IgD-negative memory B cell (primary cell): ENCODE measurements around the gene PDE8B. TPM values are rescaled to one million over a fixed set of nuclear protein-coding genes. Genes with fewer than 3 reads are reported as not detected.
"Not testable (repeated sequence)": the region's sequence is repeated elsewhere in the genome, so short reads cannot be mapped to it uniquely, and the experiment has no call there.

Experiments used
- H3K27ac Mint-ChIP-seq, 3 donors: one replicate each; pipeline ENCODE4 v1.8.0; 2020 to 2022; ENCODE audit warnings: mild to moderate bottlenecking in 3 of 3, mixed read lengths in 3 of 3, moderate library complexity in 1 of 3
- H3K27me3 Mint-ChIP-seq: one replicate; pipeline ENCODE4 v1.8.0; 2021; ENCODE audit warnings: mixed read lengths
- H3K36me3 Mint-ChIP-seq: one replicate; pipeline ENCODE4 v1.8.0; 2020; ENCODE audit warnings: mild to moderate bottlenecking, mixed read lengths
- H3K4me1 Mint-ChIP-seq, 3 donors: one replicate each; pipeline ENCODE4 v1.8.0; 2020 to 2022; ENCODE audit warnings: mixed read lengths in 3 of 3, mild to moderate bottlenecking in 1 of 3
- H3K4me3 Mint-ChIP-seq, 4 donors: one replicate each; pipeline ENCODE4 v1.8.0; 2020 to 2022; ENCODE audit warnings: mild to moderate bottlenecking in 4 of 4, mixed read lengths in 4 of 4, moderate library complexity in 3 of 4
- H3K9me3 Mint-ChIP-seq, 3 donors: one replicate each; pipeline ENCODE4 v1.8.0; 2020 to 2021; ENCODE audit warnings: mixed read lengths in 3 of 3, mild to moderate bottlenecking in 1 of 3
- polyA plus RNA-seq: library from polyadenylated mRNA; unstranded; fragments of 300-500 nt; fragmentation: Illumina TruSeq; gene quantifications from one replicate; pipeline ENCODE4 v1.2.3, GENCODE V29; 2021

Gene PDE8B
- polyA plus RNA-seq, 1 donor from 2014 or later, result not detected

DNA sequence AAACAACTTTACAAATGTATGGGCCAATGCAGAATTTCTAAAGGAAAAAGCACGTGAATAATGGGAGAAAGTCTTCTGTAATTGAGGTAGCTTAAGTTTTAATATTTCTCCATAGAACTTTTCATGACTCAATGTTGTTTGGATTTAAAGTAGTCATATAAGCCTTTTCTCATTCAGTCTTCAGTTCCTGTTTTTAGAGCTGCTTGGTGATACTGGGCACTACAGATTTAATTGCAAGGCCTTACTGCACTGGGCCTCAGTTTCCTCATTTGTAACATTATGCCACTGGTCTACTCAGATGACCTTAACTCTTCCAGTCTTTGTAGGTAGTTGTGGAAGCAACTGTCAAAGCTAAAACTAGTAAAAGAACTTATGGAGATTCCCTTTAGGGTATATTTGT is 221.2 kb downstream of the PDE8B start:
- Mint-ChIP-seq H3K4me1 (no peaks in the 10 kb centered on the region), H3K9me3 (no peaks in the 10 kb centered on the region), H3K4me3 (no peak overlapping the region), H3K27me3 (no peaks in the 10 kb centered on the region), H3K36me3 (peaks cover 20% of the 10 kb centered on the region), H3K27ac (no peak overlapping the region)

DNA sequence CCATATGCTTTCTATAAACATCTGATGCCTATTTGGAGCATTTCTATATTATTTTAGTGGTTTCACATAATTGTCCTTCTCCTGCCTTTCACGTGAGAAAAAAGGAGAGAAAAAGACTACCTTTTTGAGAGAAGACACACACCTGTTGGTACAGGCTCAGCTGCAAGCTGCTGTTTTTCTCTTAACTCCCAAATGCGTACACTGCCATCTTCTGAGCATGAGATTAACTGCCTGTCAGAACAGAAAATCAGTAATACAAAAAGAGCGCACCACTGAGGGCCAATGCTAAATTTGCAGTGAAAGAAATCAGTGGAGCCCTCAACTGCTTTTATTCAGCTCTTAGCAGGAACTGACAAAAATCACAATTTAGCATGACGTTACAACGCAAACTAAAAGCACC is 226.7 kb downstream of the PDE8B start:
- H3K27me3 Mint-ChIP-seq, result no peaks in the 10 kb centered on the region
- no peak overlapping the region for H3K27ac Mint-ChIP-seq
- H3K4me3 Mint-ChIP-seq, result no peak overlapping the region
- H3K4me1 Mint-ChIP-seq, result no peaks in the 10 kb centered on the region
- no peaks in the 10 kb centered on the region for H3K9me3 Mint-ChIP-seq
- H3K36me3 Mint-ChIP-seq, result peaks cover 13% of the 10 kb centered on the region

DNA sequence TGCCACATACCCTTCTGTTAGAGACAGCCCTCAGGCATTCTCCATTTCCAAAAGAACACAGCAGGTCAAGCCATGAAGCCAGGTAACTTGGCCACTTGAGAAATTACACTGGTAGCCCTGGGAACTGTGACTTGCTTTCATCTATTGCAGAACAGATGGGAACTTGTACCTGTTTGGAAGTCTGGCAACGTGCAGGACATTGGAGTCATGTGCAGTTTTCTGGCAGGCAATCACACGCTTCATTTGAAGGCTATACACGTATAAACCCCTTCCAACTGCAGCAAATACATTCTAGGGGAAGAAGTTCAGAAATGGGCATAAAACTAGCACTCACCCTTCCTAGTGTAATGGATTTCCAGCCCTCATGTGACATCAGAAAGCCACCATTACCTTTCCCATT is 227.6 kb downstream of the PDE8B start:
- no peaks in the 10 kb centered on the region for H3K9me3 Mint-ChIP-seq
- H3K27me3 Mint-ChIP-seq, result no peaks in the 10 kb centered on the region
- H3K36me3 Mint-ChIP-seq, result peaks cover 7% of the 10 kb centered on the region
- no peaks in the 10 kb centered on the region for H3K4me1 Mint-ChIP-seq
- no peak overlapping the region for H3K27ac Mint-ChIP-seq
- no peak overlapping the region for H3K4me3 Mint-ChIP-seq

DNA sequence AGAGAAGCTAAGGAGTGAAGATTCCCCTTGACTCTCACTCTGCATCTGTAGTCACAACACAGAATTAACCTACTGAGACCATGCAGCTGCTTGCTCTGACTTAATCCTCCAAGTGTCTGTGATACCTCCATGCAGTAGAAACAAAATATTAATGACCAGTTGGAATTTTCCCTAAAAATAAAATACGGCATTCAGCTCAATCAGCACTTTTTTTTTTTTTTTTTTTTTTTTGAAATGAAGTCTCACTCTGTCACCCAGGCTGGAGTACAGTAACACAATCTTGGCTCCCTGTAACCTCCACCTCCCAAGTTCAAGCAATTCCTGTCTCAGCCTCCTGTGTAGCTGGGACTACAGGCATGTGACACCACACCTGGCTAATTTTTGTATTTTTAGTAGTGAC is 233.2 kb downstream of the PDE8B start:
- Mint-ChIP-seq H3K4me3 (no peak overlapping the region), H3K36me3 (peaks cover 20% of the 10 kb centered on the region)

DNA sequence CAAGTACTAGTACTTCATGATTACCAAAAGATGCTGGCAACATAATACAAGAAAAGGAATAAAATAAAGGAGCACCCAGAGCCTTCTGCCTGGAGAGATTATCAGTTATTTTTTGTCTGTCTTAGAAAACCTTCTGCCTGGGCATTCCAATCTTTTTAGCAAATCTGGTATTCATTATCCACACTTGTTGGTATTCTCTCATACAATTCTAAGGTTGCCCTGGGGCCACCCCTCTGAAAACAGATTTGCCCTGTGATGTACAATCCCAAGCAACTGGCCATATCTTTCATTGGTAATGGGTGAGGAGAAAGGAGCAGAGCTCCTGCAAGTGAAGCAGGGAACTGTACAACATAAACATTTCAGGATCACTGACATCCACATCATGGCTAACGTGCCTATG is 233.9 kb downstream of the PDE8B start:
- H3K4me1 Mint-ChIP-seq, result no peaks in the 10 kb centered on the region
- H3K36me3 Mint-ChIP-seq, result peaks cover 26% of the 10 kb centered on the region
- no peaks in the 10 kb centered on the region for H3K27me3 Mint-ChIP-seq
- no peak overlapping the region for H3K4me3 Mint-ChIP-seq
- no peak overlapping the region for H3K27ac Mint-ChIP-seq
- H3K9me3 Mint-ChIP-seq, result peaks cover 0 to 4% (median 3%) of the 10 kb centered on the region in 3 donors

More for the DNA sequence above, 233.2 kb downstream of the PDE8B start:
- peaks cover 0 to 4% (median 3%) of the 10 kb centered on the region in 3 donors for H3K9me3 Mint-ChIP-seq
- H3K4me1 Mint-ChIP-seq, result no peaks in the 10 kb centered on the region
- H3K27me3 Mint-ChIP-seq, result no peaks in the 10 kb centered on the region
- H3K27ac Mint-ChIP-seq, result no peak overlapping the region

DNA sequence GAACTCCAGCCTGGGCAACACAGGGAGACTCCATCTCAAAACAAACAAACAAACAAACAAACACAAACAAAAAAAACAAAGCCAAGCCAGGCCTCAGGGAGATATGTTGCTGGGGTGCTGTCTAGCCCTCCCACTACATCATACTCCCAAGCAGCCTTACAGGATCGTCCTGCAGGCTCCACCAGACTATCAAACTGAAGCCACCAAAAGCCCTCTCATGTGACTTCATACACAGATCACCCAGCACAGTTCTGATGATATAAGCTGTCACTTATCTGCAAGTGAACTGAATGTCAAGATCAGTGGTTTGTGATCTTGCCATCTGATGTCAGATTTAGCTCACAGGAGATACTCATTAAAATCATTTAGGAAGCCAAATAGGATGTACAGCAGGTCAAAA is 238.4 kb downstream of the PDE8B start:
- Mint-ChIP-seq H3K27ac (no peak overlapping the region), H3K9me3 (peaks cover 0 to 4% (median 3%) of the 10 kb centered on the region in 3 donors), H3K4me1 (peaks cover 0 to 2% (median 0%) of the 10 kb centered on the region in 3 donors), H3K27me3 (no peaks in the 10 kb centered on the region), H3K4me3 (no peak overlapping the region), H3K36me3 (peaks cover 34% of the 10 kb centered on the region)

DNA sequence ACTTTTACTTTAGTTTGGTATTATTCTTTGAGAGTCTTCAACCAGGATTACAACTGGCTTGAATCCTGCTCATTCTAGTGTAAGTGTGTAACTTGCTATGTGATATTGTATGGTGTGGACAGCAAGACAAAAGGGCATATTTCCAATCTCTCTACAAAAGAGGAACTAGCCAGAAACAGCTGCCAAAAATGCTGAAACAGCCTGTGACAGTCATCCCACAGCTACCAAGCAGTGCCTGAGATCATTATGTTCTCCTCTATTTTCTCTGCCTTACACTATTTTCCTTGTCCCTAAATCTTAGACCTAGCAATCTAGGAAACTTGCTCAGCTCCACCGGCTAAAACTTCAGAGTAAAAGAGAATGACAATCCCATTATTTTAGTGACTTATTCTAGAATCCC is 238.8 kb downstream of the PDE8B start:
- no peak overlapping the region for H3K4me3 Mint-ChIP-seq
- peaks cover 34% of the 10 kb centered on the region for H3K36me3 Mint-ChIP-seq
- no peaks in the 10 kb centered on the region for H3K27me3 Mint-ChIP-seq
- peaks cover 0 to 4% (median 3%) of the 10 kb centered on the region in 3 donors for H3K9me3 Mint-ChIP-seq
- H3K4me1 Mint-ChIP-seq, result peaks cover 0 to 2% (median 0%) of the 10 kb centered on the region in 3 donors
- no peak overlapping the region for H3K27ac Mint-ChIP-seq

DNA sequence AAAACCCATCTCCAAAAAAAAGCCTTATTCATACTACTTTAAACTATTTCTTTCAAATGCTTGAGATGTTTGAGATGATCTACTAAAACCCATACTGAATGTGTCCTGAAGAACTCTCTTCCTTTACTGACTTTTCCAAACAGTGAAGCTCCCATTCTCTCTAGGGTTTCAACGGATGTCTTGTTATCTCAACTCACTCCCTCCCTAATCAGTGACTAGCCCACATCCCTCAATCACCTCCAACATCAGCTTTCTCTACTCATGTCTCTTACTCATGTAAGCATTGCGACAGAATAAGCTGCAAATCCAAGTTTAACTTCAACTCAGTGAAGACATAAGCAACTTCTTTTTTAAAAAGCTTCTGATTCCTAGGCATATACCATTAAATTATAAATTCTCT is 239.5 kb downstream of the PDE8B start:
- Mint-ChIP-seq H3K36me3 (peaks cover 35% of the 10 kb centered on the region), H3K4me3 (no peak overlapping the region), H3K27ac (no peak overlapping the region), H3K9me3 (peaks cover 0 to 4% (median 3%) of the 10 kb centered on the region in 3 donors), H3K27me3 (no peaks in the 10 kb centered on the region), H3K4me1 (peaks cover 0 to 2% (median 0%) of the 10 kb centered on the region in 3 donors)

DNA sequence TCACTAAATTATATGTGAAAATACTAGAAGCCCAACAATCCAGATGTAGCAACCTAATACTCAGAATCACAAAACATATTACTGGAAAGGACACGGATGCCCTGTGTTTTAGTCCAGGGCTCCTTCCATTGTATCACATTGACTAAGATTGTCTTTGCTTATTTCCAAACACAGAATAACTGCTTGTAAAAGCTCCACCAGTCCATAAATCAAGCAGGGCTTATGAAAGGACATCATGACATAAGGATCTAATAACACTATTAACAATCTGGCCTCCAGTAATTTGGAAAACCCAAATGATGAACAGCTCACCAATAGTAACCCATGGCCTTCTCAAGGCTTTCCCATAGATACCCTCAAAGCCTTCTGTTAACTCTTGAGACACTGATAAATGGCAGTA is 241.9 kb downstream of the PDE8B start:
- H3K27ac Mint-ChIP-seq, result peak overlapping the region in 1 of 3 donors; percentile 80
- peaks cover 0 to 2% (median 0%) of the 10 kb centered on the region in 3 donors for H3K4me1 Mint-ChIP-seq
- H3K4me3 Mint-ChIP-seq, result no peak overlapping the region
- no peaks in the 10 kb centered on the region for H3K27me3 Mint-ChIP-seq
- H3K9me3 Mint-ChIP-seq, result peaks cover 0 to 2% (median under 1%) of the 10 kb centered on the region in 3 donors
- H3K36me3 Mint-ChIP-seq, result peaks cover 23% of the 10 kb centered on the region

DNA sequence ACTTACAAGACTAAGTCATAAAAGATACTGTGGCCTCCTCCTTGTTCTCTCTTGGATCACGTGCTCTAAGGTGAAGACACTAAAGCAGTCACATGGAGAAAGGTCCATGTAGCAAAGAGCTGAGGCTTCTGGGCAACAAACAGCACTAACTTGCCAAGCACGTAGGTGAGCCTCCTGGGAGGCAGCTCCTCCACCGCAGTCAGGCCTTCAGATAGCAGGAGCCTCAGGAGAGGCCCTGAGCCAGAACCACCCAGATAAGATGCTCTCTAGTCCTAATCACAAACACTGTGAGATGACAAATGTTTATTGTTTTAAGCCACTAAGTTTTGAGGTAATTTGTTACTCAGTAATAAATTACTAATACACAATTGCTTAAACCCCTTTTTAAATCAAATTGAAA is 243.6 kb downstream of the PDE8B start:
- Mint-ChIP-seq H3K4me3 (no peak overlapping the region), H3K9me3 (no peaks in the 10 kb centered on the region), H3K36me3 (peaks cover 15% of the 10 kb centered on the region), H3K27me3 (no peaks in the 10 kb centered on the region), H3K27ac (no peak overlapping the region), H3K4me1 (peaks cover 0 to 2% (median 0%) of the 10 kb centered on the region in 3 donors)

DNA sequence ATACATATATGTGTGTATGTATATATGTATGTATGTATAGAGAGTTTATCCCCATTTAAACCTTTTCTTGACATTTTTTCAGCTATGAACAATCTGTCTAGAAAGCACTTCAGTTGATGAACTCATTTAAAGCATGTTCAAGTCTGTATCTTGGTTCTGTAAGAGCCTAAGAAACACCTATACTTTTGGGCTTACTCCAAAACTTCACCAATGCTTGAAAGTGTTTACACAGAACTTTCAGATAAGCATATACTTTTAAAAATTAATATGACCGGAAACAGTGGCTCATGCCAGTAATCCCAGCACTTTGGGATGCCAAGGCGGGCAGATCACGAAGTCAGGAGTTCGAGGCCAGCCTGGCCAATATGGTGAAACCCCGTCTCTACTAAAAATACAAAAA is 250.8 kb downstream of the PDE8B start:
- Mint-ChIP-seq H3K36me3 (peaks cover 5% of the 10 kb centered on the region), H3K4me1 (peaks cover 5 to 14% (median 6%) of the 10 kb centered on the region in 3 donors), H3K27ac (no peak overlapping the region), H3K9me3 (no peaks in the 10 kb centered on the region), H3K27me3 (no peaks in the 10 kb centered on the region), H3K4me3 (no peak overlapping the region)

DNA sequence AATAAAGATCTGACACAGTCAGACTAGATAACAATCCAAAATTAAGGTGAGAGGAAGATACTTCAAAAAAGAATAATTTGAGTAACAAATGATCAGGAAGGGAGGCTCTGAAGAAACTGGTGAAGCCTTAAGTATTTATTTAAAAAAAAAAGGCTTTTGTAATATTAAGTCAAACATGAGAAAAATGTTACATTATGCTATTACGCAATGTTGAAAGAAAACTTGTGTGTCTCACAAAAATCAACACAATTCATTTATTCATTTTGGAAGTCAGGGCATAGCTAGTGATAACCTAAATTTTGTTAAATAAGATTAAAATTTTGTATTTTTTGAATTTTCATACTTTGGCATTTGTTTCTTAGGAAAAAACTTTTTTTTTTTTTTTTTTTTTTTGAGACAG is 253.4 kb downstream of the PDE8B start:
- peaks cover 9 to 16% (median 10%) of the 10 kb centered on the region in 3 donors for H3K4me1 Mint-ChIP-seq
- H3K9me3 Mint-ChIP-seq, result no peaks in the 10 kb centered on the region
- H3K36me3 Mint-ChIP-seq, result peaks cover 12% of the 10 kb centered on the region
- no peaks in the 10 kb centered on the region for H3K27me3 Mint-ChIP-seq
- H3K27ac Mint-ChIP-seq, result no peak overlapping the region
- H3K4me3 Mint-ChIP-seq, result no peak overlapping the region

DNA sequence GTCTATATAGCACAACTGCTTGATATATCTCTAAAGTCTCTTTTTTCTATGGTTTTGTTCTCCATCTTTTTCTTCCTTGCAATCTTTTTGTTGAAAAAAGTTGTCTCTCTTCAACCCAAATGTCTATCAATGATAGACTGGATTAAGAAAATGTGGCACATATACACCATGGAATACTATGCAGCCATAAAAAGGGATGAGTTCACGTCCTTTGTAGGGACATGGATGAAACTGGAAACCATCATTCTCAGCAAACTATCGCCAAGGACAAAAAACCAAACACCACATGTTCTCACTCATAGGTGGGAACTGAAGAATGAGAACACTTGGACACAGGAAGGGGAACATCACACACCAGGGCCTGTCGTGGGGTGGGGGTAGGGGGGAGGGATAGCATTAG is 258.4 kb downstream of the PDE8B start:
- not testable (repeated sequence) for H3K4me3 Mint-ChIP-seq, H3K27me3 Mint-ChIP-seq, H3K9me3 Mint-ChIP-seq
- peak overlapping the region in 1 of 3 donors; percentile 59 for H3K27ac Mint-ChIP-seq
- H3K4me1 Mint-ChIP-seq, result peaks cover 12 to 20% (median 15%) of the 10 kb centered on the region in 3 donors
- H3K36me3 Mint-ChIP-seq, result peaks cover 21% of the 10 kb centered on the region

DNA sequence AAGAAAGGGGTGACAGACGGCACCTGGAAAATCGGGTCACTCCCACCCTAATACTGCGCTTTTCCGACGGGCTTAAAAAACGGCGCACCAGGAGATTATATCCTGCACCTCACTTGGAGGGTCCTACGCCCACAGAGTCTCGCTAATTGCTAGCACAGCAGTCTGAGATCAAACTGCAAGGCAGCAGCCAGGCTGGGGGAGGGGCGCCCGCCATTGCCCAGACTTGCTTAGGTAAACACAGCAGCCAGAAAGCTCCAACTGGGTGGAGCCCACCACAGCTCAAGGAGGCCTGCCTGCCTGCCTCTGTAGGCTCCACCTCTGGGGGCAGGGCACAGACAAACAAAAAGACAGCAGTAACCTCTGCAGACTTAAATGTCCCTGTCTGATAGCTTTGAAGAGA is 264.6 kb downstream of the PDE8B start:
- H3K27me3 Mint-ChIP-seq, H3K27ac Mint-ChIP-seq, H3K4me1 Mint-ChIP-seq, H3K4me3 Mint-ChIP-seq, H3K9me3 Mint-ChIP-seq: not testable (repeated sequence)
- H3K36me3 Mint-ChIP-seq, result peaks cover 12% of the 10 kb centered on the region
